Measurements from ENCODE around the gene WDR37. TPM values are rescaled to one million over a fixed set of nuclear protein-coding genes. Genes with fewer than 3 reads are reported as not detected.
"Not testable (repeated sequence)": the region's sequence is repeated elsewhere in the genome, so short reads cannot be mapped to it uniquely, and the experiment has no call there.

The WDR37 gene
- polyA plus RNA-seq (ENCODE audit: insufficient read length), result 21.0 TPM
- long read RNA-seq, donor 1, full-length matches to known transcripts, result 1 of 1 reads
- long read RNA-seq, donor 1, partial matches to known transcripts, result 0 of 1 reads
- long read RNA-seq, donor 1, other reads (novel, unspliced or antisense), result 0 of 1 reads
- long read RNA-seq, donor 2, result 0 reads
- long read RNA-seq, donor 3, partial matches to known transcripts, result 18 of 18 reads
- long read RNA-seq, donor 3, other reads (novel, unspliced or antisense), result 0 of 18 reads
- long read RNA-seq, donor 4, result 0 reads
- long read RNA-seq, donor 5, result 0 reads
- long read RNA-seq, donor 6, result 0 reads
- long read RNA-seq, donor 7, full-length matches to known transcripts, result 1 of 1 reads
- long read RNA-seq, donor 7, partial matches to known transcripts, result 0 of 1 reads
- long read RNA-seq, donor 7, other reads (novel, unspliced or antisense), result 0 of 1 reads
- long read RNA-seq, donor 8, result 0 reads

GRCh38 chr10:1056326-1057105 lies at the start of gene WDR37:
Gene WDR37, plus strand, starts transcription at chr10:1056385. Its CDS starts 15,771 bp downstream, at chr10:1072156.
- peak; percentile 80 for DNase-seq

DNA sequence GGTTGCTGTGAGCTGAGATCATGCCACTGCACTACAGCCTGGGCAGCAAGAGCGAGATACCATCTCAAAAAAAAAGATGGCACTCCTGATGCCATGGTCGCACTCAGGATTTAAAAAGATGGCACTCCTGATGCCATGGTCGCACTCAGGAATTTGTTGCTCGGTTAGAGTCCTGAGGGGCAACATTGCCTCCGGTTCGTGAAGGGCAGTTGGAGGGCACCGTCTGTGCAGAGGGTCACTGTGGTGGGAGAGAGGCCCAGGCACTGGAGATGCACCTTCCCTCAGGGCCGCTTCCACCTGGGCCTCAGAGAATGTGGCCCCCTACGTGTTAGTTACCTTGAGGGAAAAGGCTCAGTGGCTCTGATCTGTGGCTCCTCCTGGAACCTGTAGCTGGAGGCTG lies 49.6 kb upstream of the WDR37 start:
- no peak for DNase-seq

DNA sequence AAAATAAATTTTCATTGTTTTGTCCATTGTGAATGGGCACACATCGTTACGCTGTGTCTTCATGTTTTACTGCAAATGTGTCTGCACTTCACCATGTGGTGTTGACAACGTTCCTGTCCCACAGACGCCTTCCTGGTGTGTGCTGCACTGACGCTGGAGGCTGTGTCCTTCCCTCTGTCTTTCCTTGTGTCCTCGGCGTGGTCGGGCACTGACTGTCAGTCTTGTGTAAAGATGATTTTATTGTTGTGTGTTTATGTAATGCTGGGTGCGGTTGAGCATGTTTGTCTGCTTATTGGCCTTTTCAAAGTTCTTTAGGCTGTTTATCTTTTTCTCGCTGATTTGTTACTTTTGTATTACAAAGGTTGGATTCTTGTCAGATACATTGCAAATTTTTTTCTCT lies 48.6 kb upstream of the WDR37 start:
- no peak for DNase-seq

DNA sequence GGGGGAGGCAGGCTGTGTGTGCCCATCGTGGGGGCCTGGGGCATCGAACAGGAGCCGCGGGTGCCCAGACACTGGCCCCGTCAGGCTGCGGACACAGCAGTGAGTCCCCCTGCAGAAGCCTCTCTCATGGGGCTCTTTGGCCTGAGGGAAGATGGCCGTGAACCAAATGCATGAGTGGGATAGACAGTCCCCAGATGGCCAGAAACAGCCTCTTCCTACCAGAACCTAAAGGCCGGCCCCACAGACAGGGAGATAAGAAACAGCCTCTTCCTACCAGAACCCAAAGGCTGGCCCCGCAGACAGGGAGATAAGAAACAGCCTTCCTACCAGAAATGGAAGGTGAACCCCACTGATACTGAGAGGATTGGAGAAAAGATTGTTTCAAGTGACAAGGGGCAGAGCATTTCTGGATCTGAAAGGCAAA lies 47.1 kb upstream of the WDR37 start:
- no peak for DNase-seq

GRCh38 chr10:1009947-1010346 lies 46.2 kb upstream of the WDR37 start:
- not testable (repeated sequence) for DNase-seq

- no peak for DNase-seq
These were observed 45.5 kb upstream of the WDR37 start for GRCh38 chr10:1010703-1011102.

DNA sequence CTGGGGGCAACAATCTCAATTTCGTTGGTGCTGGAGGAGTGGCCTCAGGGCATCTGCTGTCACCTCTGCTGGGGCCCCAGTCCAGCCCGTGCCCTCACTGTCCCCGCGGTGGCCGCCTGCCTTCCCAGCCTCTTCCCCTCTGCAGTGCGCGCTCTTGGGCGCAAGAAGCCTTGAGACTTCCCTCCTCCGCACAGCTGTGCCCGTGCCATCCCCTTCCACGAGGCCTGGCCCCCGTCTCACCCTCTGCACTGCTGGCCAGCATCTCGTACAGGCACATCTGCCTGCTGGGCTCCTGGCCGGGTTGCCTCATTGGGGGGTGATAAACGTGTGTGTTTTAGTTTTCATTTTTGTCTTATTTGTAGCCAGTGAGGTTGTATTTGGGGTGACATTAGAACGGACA lies 44.5 kb upstream of the WDR37 start:
- DNase-seq, result no peak

DNA sequence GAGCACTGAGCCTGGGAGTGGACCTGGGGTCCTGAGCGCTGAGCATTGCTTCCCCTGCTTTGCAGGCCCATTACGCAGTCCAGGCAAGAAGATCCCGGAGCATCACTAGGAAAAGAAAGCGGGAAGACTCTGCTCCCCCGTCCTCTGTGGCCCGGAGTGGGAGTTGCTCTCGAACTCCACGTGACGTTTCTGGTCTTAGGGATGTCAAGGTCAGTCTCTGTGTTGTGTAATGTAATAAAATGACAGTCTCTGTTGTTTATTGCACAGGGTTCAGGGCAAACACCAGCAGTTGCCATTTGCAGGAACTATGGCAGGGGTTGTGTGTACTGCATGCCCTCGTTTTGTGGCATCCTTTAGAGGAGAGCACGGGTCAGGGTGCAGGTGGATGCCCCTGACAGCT lies 40.5 kb upstream of the WDR37 start:
- DNase-seq, result no peak

GRCh38 chr10:1019362-1019761 lies 36.8 kb upstream of the WDR37 start:
- no peak for DNase-seq

GRCh38 chr10:1020460-1020859 lies 35.7 kb upstream of the WDR37 start:
- no peak for DNase-seq

GRCh38 chr10:1020958-1021357 lies 35.2 kb upstream of the WDR37 start:
- no peak for DNase-seq

GRCh38 chr10:1022413-1022812 lies 33.8 kb upstream of the WDR37 start:
- no peak for DNase-seq

GRCh38 chr10:1024103-1024502 lies 32.1 kb upstream of the WDR37 start:
- DNase-seq, result no peak

GRCh38 chr10:1025683-1026082 lies 30.5 kb upstream of the WDR37 start, which contains the start of gene IDI2:
Gene IDI2, minus strand, starts transcription at chr10:1025859. Its CDS starts 1,136 bp downstream, at chr10:1024723.
- no peak for DNase-seq

GRCh38 chr10:1026578-1026977 lies 29.6 kb upstream of the WDR37 start:
- DNase-seq, result no peak

- DNase-seq, result no peak
These were observed 26.3 kb upstream of the WDR37 start for GRCh38 chr10:1029838-1030237.

- no peak for DNase-seq
These were observed 22.6 kb upstream of the WDR37 start for GRCh38 chr10:1033601-1034000.

GRCh38 chr10:1034758-1035157 lies 21.4 kb upstream of the WDR37 start:
- DNase-seq, result no peak

DNA sequence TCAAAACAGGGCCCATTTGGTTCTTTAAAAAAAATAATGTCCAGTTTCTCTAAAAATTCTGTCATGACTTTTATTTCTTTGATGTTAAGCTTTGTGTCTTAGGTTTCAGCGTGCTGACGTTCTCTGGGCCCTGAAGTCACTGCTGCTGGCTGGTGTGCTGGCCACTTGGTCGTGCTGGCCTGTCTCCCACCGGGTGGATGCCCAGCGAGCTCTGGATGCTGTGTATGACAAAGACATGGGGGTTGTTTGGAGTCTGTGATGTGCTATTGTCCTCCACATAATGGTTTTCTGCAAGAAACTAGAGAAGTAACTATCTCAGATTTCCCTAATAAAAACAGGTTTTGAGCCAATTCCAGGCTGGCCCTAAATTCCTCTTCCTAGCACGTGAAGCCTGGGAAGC lies 21.0 kb upstream of the WDR37 start:
- DNase-seq, result no peak

- DNase-seq, result no peak
These were observed 19.8 kb upstream of the WDR37 start for GRCh38 chr10:1036341-1036791.

- DNase-seq, result no peak
These were observed 19.1 kb upstream of the WDR37 start for GRCh38 chr10:1037098-1037497.

DNA sequence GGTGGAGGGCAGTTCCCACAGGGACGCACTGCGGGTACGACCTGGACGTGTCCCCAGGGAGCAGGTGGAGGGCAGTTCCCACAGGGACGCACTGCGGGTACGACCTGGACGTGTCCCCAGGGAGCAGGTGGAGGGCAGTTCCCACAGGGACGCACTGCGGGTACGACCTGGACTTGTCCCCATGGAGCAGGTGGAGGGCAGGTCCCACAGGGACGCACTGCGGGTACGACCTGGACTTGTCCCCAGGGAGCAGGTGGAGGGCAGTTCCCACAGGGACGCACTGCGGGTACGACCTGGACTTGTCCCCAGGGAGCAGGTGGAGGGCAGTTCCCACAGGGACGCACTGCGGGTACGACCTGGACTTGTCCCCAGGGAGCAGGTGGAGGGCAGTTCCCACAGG lies 17.4 kb upstream of the WDR37 start:
- DNase-seq, result not testable (repeated sequence)

GRCh38 chr10:1040133-1040532 lies 16.1 kb upstream of the WDR37 start:
- no peak for DNase-seq

All from left kidney (tissue), 8 donors.